Measurements from ENCODE around the gene NINJ2.

The NINJ2 gene

DNA sequence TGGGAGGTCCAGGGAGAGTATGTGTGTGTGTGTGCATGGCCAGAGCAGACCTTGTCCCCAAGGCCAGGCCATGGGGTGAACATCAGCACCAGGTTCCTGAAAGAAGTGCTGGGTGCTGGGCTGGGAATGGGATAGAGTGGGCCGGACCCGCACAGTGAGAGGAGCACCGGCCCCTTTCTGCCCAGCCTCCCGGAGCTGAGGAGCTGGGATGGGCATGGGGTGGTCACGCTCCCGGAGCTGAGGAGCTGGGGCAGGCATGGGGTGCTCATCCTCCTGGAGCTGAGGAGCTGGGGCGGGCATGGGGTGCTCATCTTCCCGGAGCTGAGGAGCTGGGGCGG is 120.2 kb downstream of the NINJ2 start:
- TF ChIP-seq TEAD4 (IDR thresholded peaks at IDR 0.05) (no peak), TAF1 (IDR thresholded peaks at IDR 0.05; ENCODE audit: low read depth) (no peak), ZBTB7A (IDR thresholded peaks at IDR 0.05; ENCODE audit: low read depth) (no peak), EGR1 (IDR thresholded peaks at IDR 0.05) (no peak), CREB1 (IDR thresholded peaks at IDR 0.05; ENCODE audit: low read depth) (no peak), FOXM1 (IDR thresholded peaks at IDR 0.05; ENCODE audit: borderline replicate concordance, low read depth) (no peak), RAD21 (IDR thresholded peaks at IDR 0.05; ENCODE audit: low read depth) (no peak), YY1 (IDR thresholded peaks at IDR 0.05; ENCODE audit: low read depth) (no peak), CEBPB (IDR thresholded peaks at IDR 0.05) (no peak), NFIC (IDR thresholded peaks at IDR 0.05) (no peak)
- TF ChIP-seq, protein P1, sequence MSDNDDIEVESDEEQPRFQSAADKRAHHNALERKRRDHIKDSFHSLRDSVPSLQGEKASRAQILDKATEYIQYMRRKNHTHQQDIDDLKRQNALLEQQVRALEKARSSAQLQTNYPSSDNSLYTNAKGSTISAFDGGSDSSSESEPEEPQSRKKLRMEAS (IDR thresholded peaks at IDR 0.05), result no peak
- TF ChIP-seq, protein P2, sequence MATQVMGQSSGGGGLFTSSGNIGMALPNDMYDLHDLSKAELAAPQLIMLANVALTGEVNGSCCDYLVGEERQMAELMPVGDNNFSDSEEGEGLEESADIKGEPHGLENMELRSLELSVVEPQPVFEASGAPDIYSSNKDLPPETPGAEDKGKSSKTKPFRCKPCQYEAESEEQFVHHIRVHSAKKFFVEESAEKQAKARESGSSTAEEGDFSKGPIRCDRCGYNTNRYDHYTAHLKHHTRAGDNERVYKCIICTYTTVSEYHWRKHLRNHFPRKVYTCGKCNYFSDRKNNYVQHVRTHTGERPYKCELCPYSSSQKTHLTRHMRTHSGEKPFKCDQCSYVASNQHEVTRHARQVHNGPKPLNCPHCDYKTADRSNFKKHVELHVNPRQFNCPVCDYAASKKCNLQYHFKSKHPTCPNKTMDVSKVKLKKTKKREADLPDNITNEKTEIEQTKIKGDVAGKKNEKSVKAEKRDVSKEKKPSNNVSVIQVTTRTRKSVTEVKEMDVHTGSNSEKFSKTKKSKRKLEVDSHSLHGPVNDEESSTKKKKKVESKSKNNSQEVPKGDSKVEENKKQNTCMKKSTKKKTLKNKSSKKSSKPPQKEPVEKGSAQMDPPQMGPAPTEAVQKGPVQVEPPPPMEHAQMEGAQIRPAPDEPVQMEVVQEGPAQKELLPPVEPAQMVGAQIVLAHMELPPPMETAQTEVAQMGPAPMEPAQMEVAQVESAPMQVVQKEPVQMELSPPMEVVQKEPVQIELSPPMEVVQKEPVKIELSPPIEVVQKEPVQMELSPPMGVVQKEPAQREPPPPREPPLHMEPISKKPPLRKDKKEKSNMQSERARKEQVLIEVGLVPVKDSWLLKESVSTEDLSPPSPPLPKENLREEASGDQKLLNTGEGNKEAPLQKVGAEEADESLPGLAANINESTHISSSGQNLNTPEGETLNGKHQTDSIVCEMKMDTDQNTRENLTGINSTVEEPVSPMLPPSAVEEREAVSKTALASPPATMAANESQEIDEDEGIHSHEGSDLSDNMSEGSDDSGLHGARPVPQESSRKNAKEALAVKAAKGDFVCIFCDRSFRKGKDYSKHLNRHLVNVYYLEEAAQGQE (IDR thresholded peaks at IDR 0.05; ENCODE audit: low read depth), result no peak
- TF ChIP-seq, protein P3, sequence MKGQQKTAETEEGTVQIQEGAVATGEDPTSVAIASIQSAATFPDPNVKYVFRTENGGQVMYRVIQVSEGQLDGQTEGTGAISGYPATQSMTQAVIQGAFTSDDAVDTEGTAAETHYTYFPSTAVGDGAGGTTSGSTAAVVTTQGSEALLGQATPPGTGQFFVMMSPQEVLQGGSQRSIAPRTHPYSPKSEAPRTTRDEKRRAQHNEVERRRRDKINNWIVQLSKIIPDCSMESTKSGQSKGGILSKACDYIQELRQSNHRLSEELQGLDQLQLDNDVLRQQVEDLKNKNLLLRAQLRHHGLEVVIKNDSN (IDR thresholded peaks at IDR 0.05), result no peak

DNA sequence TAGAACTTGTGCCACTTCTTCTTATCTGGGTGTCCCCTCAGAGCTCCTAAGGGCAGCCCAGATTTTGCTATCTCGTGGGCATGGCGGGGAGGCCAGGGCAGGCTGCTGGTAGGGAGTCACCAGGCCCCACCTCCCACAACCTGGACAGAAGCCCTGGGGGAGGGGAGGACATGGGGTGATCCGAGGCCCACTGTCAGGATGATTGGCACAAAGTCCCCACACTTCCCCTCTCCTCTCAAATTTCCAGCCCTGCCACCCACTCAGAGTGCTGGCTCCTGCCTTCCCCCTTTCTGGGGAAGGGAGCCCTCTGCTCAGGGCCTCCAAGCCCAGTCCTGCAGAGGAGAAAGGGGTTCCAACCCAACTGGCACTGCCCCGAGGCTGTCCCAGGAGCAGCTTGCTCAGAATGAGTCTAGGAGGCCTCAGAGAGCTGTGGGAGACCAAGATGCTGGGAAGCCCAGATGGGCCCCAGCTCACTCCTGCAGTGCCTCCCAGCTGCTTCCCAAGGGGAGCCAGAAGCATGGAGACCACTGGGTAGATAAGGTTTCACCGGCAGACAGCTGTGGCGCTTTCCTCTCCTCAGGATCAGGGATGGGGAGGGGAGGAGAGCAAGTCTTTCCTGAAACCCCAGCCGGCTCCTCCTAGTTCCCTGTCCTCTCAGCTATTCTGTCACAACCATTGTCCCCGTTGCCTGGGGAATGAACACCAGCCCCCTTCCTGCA is 120.7 kb downstream of the NINJ2 start:
- TF ChIP-seq, protein P3 (IDR thresholded peaks at IDR 0.05), result no peak
- TF ChIP-seq, protein P2 (IDR thresholded peaks at IDR 0.05; ENCODE audit: low read depth), result no peak
- TF ChIP-seq, protein P1 (IDR thresholded peaks at IDR 0.05), result no peak
- TF ChIP-seq YY1 (IDR thresholded peaks at IDR 0.05; ENCODE audit: low read depth) (no peak), TEAD4 (IDR thresholded peaks at IDR 0.05) (no peak), EP300 (IDR thresholded peaks at IDR 0.05; ENCODE audit: borderline replicate concordance) (no peak)

DNA sequence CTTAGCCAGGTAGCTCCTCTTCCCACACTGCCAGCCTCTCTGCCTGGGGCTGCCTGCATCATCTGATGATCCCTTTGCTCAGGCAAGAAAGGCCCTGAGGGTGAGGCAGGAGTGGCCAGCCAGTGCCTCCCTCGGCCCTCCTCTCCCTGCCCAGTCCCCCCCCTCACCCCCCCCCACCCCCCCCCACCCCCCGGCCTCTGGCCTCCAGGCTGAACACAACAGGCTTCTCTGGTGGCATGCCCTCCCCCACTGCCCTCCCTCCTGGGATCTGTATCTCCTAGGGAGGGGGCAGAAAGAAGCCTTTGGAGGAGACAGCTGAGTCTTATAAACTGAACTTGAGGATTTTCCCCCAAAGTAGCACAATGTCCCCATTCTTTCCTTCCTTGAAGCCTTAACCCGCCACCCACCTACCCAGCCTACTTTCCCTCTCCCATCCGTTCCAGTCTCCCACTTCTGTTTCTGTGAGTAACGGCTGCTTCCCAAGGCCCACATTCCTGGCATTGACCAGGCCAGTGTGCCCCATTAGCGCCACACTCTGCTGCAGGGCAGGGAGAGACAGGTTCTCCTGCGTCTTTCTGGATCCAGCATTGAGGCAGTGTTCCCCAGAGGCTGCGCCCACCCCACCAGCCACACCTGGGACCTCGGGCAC is 121.4 kb downstream of the NINJ2 start:
- TF ChIP-seq, protein P3 (IDR thresholded peaks at IDR 0.05), result no peak
- TF ChIP-seq CEBPB (IDR thresholded peaks at IDR 0.05) (no peak), YY1 (IDR thresholded peaks at IDR 0.05; ENCODE audit: low read depth) (no peak), FOXM1 (IDR thresholded peaks at IDR 0.05; ENCODE audit: borderline replicate concordance, low read depth) (no peak), EP300 (IDR thresholded peaks at IDR 0.05; ENCODE audit: borderline replicate concordance) (no peak), ZBTB7A (IDR thresholded peaks at IDR 0.05; ENCODE audit: low read depth) (0 out of 2 replicates have a peak, but pooled peaks have one; percentile 12), TEAD4 (IDR thresholded peaks at IDR 0.05) (peak; percentile 69)
- TF ChIP-seq, protein P2 (IDR thresholded peaks at IDR 0.05; ENCODE audit: low read depth), result no peak

Data from Ishikawa (cell line).